SK-N-MC (cell line): ENCODE data around the gene GRIA1.
"Not testable (repeated sequence)": the region's sequence is repeated elsewhere in the genome, so short reads cannot be mapped to it uniquely, and the experiment has no call there.

Experiments
- DNase-seq: peaks from one replicate; pipeline ENCODE4 v3.0.0-alpha.2; 2011; ENCODE audit warnings: low read depth, low spot score
- H3K27ac ChIP-seq: fragments of 200-600 bp; sonication (generic); 2 replicates; pipeline ENCODE4 v1.5.1; 2016; ENCODE audit warnings: mixed run types
- H3K36me3 ChIP-seq: fragments of 200-600 bp; sonication (generic); 2 replicates; pipeline ENCODE4 v1.6.1; 2017; ENCODE audit warnings: antibody characterized with exemption, low read length, mixed read lengths; ENCODE audit not compliant: insufficient read depth
- H3K4me3 ChIP-seq: fragments of 200-600 bp; sonication (generic); 2 replicates; pipeline ENCODE4 v1.5.1; 2016
- H3K9ac ChIP-seq: fragments of 200-600 bp; sonication (generic); 2 replicates; pipeline ENCODE4 v1.8.0; 2017; ENCODE audit warnings: mixed run types, mixed read lengths; ENCODE audit not compliant: insufficient read length
- H3K9me3 ChIP-seq: fragments of 200-600 bp; sonication (generic); 2 replicates; pipeline ENCODE4 v1.6.1; 2017; ENCODE audit warnings: low read depth, mild to moderate bottlenecking, antibody characterized with exemption, low read length, moderate library complexity, mixed read lengths
- EZH2 ChIP-seq: fragments of 200-600 bp; sonication (generic); IDR thresholded peaks from one replicate; pipeline ENCODE4 v1.6.1; 2017; ENCODE audit warnings: antibody characterized with exemption
- FOXP2 ChIP-seq: optimal IDR thresholded peaks from 2 replicates; pipeline ENCODE3; 2011; ENCODE audit warnings: mild to moderate bottlenecking, moderate library complexity; ENCODE audit not compliant: insufficient read depth; ENCODE audit errors: extremely low read length, control extremely low read depth
- POLR2AphosphoS5 ChIP-seq: IDR thresholded peaks from 2 replicates; pipeline ENCODE4 v1.6.1; 2012; ENCODE audit warnings: mild to moderate bottlenecking, low read depth, low read length, borderline replicate concordance

Gene GRIA1

GRCh38 chr5:153860195-153860886 is 369.9 kb downstream of the GRIA1 start:
- no peak overlapping the region for H3K4me3 ChIP-seq

GRCh38 chr5:153862906-153863305 is 372.4 kb downstream of the GRIA1 start:
- not testable (repeated sequence) for H3K4me3 ChIP-seq, DNase-seq

More at GRCh38 chr5:153860195-153860886, 369.9 kb downstream of the GRIA1 start:
- TF ChIP-seq EZH2 (no peak), FOXP2 (no peak), POLR2AphosphoS5 (no peak)
- no peaks in the 10 kb centered on the region for H3K36me3 ChIP-seq
- no peak overlapping the region for H3K9ac ChIP-seq
- no peak overlapping the region for H3K27ac ChIP-seq
- H3K9me3 ChIP-seq: no peaks in the 10 kb centered on the region
- DNase-seq: no peak

More at GRCh38 chr5:153862906-153863305, 372.4 kb downstream of the GRIA1 start:
- H3K27ac ChIP-seq, H3K9ac ChIP-seq, H3K9me3 ChIP-seq, H3K36me3 ChIP-seq: not testable (repeated sequence)
